Stimulated activated CD4-positive, alpha-beta T cell treated with anti-CD3 and anti-CD28 coated beads, TNF-alpha, amount 100 ng/mL, for 1 hour (primary cell): ENCODE data around the gene P2RX5.

ENCODE experiments used
- DNase-seq, 3 donors: peaks; one replicate each; pipeline ENCODE4 v3.0.0-alpha.2; 2020; ENCODE audit warnings: low read depth in 3 of 3, low spot score in 1 of 3

The P2RX5 gene

GRCh38 chr17:3626831-3627768 lies 68.9 kb downstream of the P2RX5 start:
- DNase-seq = no peak
